Kidney epithelial cell (primary cell): ENCODE measurements around the gene CLIC6. TPM values are rescaled to one million over a fixed set of nuclear protein-coding genes. Genes with fewer than 3 reads are reported as not detected.

Experiments
- DNase-seq: peaks from one replicate; pipeline ENCODE4 v3.0.0-alpha.2; 2010; ENCODE audit warnings: low read depth
- H3K27me3 ChIP-seq: 2 replicates; pipeline ENCODE4 v1.6.0; 2011; ENCODE audit warnings: low read length; ENCODE audit not compliant: control insufficient read depth, insufficient read depth
- H3K36me3 ChIP-seq: 2 replicates; pipeline ENCODE4 v1.5.1; 2011; ENCODE audit warnings: low read length; ENCODE audit not compliant: control insufficient read depth, insufficient read depth
- H3K4me3 ChIP-seq: 2 replicates; pipeline ENCODE4 v1.5.1; 2011; ENCODE audit warnings: low read depth, mild to moderate bottlenecking, control low read depth, low read length
- CTCF ChIP-seq: IDR thresholded peaks from 2 replicates; pipeline ENCODE4 v1.5.1; 2011; ENCODE audit warnings: mild to moderate bottlenecking, moderate library complexity, low read length, control low read depth, inconsistent platforms; ENCODE audit not compliant: insufficient read depth, poor library complexity, severe bottlenecking
- total RNA-seq: library from RNA; depleted of rRNA; stranded (reverse); fragments of >200 nt; gene quantifications from 2 replicates; pipeline ENCODE4 v1.2.3, GENCODE V29; 2015

CLIC6 gene
- total RNA-seq, 1 donor from 2014 or later, result 8.0 TPM

- no peak for TF ChIP-seq CTCF
Measured at GRCh38 chr21:34648739-34649297, 20.0 kb upstream of the CLIC6 start.

GRCh38 chr21:34649400-34649799 is 19.4 kb upstream of the CLIC6 start:
- H3K4me3 ChIP-seq, result no peak overlapping the region
- no peak for TF ChIP-seq CTCF
- peaks cover 8% of the 10 kb centered on the region for H3K27me3 ChIP-seq
- H3K36me3 ChIP-seq, result no peaks in the 10 kb centered on the region
- DNase-seq, result no peak

More at GRCh38 chr21:34648739-34649297, 20.0 kb upstream of the CLIC6 start:
- no peak for DNase-seq
- H3K4me3 ChIP-seq, result no peak overlapping the region
- no peaks in the 10 kb centered on the region for H3K36me3 ChIP-seq
- peaks cover 8% of the 10 kb centered on the region for H3K27me3 ChIP-seq

- H3K4me3 ChIP-seq, result no peak overlapping the region
- no peak for DNase-seq
- peaks cover 8% of the 10 kb centered on the region for H3K27me3 ChIP-seq
- H3K36me3 ChIP-seq, result no peaks in the 10 kb centered on the region
- no peak for TF ChIP-seq CTCF
Measured at GRCh38 chr21:34650861-34651431, 17.8 kb upstream of the CLIC6 start.

- TF ChIP-seq CTCF, result no peak
- Histone ChIP-seq H3K27me3 (peaks cover 8% of the 10 kb centered on the region), H3K4me3 (no peak overlapping the region), H3K36me3 (no peaks in the 10 kb centered on the region)
- DNase-seq, result no peak
Measured at GRCh38 chr21:34651642-34652041, 17.2 kb upstream of the CLIC6 start.

- DNase-seq, result no peak
- no peak overlapping the region for H3K4me3 ChIP-seq
- peaks cover 7% of the 10 kb centered on the region for H3K27me3 ChIP-seq
- no peaks in the 10 kb centered on the region for H3K36me3 ChIP-seq
- no peak for TF ChIP-seq CTCF
Measured at GRCh38 chr21:34653522-34653921, 15.3 kb upstream of the CLIC6 start.

GRCh38 chr21:34661848-34662247 is 6.9 kb upstream of the CLIC6 start:
- H3K4me3 ChIP-seq, result no peak overlapping the region
- peaks cover 10% of the 10 kb centered on the region for H3K27me3 ChIP-seq
- H3K36me3 ChIP-seq, result no peaks in the 10 kb centered on the region
- no peak for TF ChIP-seq CTCF
- no peak for DNase-seq
